Stomach (tissue), 4 donors: ENCODE results near the gene HEPH.

Experiments used
- CTCF ChIP-seq, 7 experiments: fragments of 450-650 bp in 4 of 7; fragments of 200-600 bp in 3 of 7; sonication (generic) in 3 of 7; IDR thresholded peaks; one replicate each; pipeline ENCODE4 v1.5.1; 2016 to 2019; ENCODE audit warnings: antibody characterized with exemption in 7 of 7, control low read depth in 2 of 7, mild to moderate bottlenecking in 1 of 7
- POLR2A ChIP-seq, 4 donors: fragments of 450-650 bp; IDR thresholded peaks; one replicate each; pipeline ENCODE4 v1.6.1; 2016; ENCODE audit warnings: antibody characterized with exemption in 4 of 4, control low read depth in 2 of 4, mild to moderate bottlenecking in 1 of 4, moderate library complexity in 1 of 4
- POLR2AphosphoS5 ChIP-seq, 3 donors: sonication (generic); formaldehyde crosslinking; IDR thresholded peaks; one replicate each; pipeline ENCODE4 v1.6.1; 2016; ENCODE audit warnings: antibody characterized with exemption in 3 of 3

GRCh38 chrX:66191563-66191962 lies 27.5 kb downstream of the HEPH start:
- TF ChIP-seq CTCF (IDR thresholded peaks at IDR 0.05) (no peak), POLR2AphosphoS5 (IDR thresholded peaks at IDR 0.05) (no peak), POLR2A (IDR thresholded peaks at IDR 0.05) (no peak)
